Neuronal stem cell (in vitro differentiated cells): ENCODE data around the gene TOP3B.
A peak's percentile ranks its signal among the peaks of the same experiment; 100 is the strongest.

Experiments
- DNase-seq: peaks from one replicate; pipeline ENCODE4 v3.0.0-alpha.2; 2013; ENCODE audit warnings: low spot score
- H2AFZ ChIP-seq: one replicate; pipeline ENCODE4 v1.6.1; 2013; ENCODE audit warnings: mild to moderate bottlenecking, low read length, inconsistent platforms
- H2AK5ac ChIP-seq: 2 replicates; pipeline ENCODE4 v1.6.1; 2013; ENCODE audit warnings: low read depth, mild to moderate bottlenecking, inconsistent platforms, low read length, moderate library complexity, mixed read lengths
- H2BK120ac ChIP-seq: 2 replicates; pipeline ENCODE4 v1.6.1; 2013; ENCODE audit warnings: low read depth, mild to moderate bottlenecking, inconsistent platforms, low read length, moderate library complexity, mixed read lengths
- H2BK12ac ChIP-seq: one replicate; pipeline ENCODE4 v1.6.1; 2013; ENCODE audit warnings: low read length, inconsistent platforms
- H2BK15ac ChIP-seq: 2 replicates; pipeline ENCODE4 v1.6.1; 2013; ENCODE audit warnings: mild to moderate bottlenecking, low read length, inconsistent platforms, mixed read lengths
- H2BK5ac ChIP-seq: one replicate; pipeline ENCODE4 v1.6.1; 2013; ENCODE audit warnings: inconsistent platforms, mild to moderate bottlenecking, low read length, moderate library complexity
- H3K14ac ChIP-seq: one replicate; pipeline ENCODE4 v1.6.1; 2013; ENCODE audit warnings: low read length, inconsistent platforms
- H3K18ac ChIP-seq: 2 replicates; pipeline ENCODE4 v1.6.1; 2013; ENCODE audit warnings: low read length, inconsistent platforms
- H3K23ac ChIP-seq: 2 replicates; pipeline ENCODE4 v1.6.1; 2013; ENCODE audit warnings: low read depth, mild to moderate bottlenecking, mixed read lengths, low read length, inconsistent platforms; ENCODE audit not compliant: poor library complexity
- H3K27ac ChIP-seq: replicated peaks from 3 replicates; pipeline ENCODE4 v1.5.1; 2013; ENCODE audit warnings: low read length, inconsistent platforms
- H3K27me3 ChIP-seq, 3 experiments: 2 replicates each; pipeline ENCODE4 v1.6.1; 2013; ENCODE audit warnings: low read length in 3 of 3, mild to moderate bottlenecking in 2 of 3, inconsistent platforms in 1 of 3, low read depth in 1 of 3, mixed read lengths in 1 of 3, moderate library complexity in 1 of 3; ENCODE audit not compliant: control insufficient read depth in 3 of 3, insufficient read depth in 3 of 3
- H3K36me3 ChIP-seq, 2 donors: replicated peaks in 1 of 2; 2 replicates each; pipeline ENCODE4 v1.6.1; 2013; ENCODE audit warnings: low read length in 2 of 2; ENCODE audit not compliant: control insufficient read depth in 2 of 2, insufficient read depth in 2 of 2
- H3K4ac ChIP-seq: 2 replicates; pipeline ENCODE4 v1.6.1; 2013; ENCODE audit warnings: inconsistent platforms, mild to moderate bottlenecking, low read length, moderate library complexity
- H3K4me1 ChIP-seq, 2 donors: 1 replicate in 1 of 2; 2 replicates in 1 of 2; pipeline ENCODE4 v1.6.1; 2013; ENCODE audit warnings: low read length in 2 of 2, low read depth in 1 of 2; ENCODE audit not compliant: control insufficient read depth in 2 of 2, insufficient read depth in 1 of 2
- H3K4me2 ChIP-seq: one replicate; pipeline ENCODE4 v1.6.1; 2013; ENCODE audit warnings: mild to moderate bottlenecking, low read length, inconsistent platforms; ENCODE audit not compliant: insufficient read depth, poor library complexity, severe bottlenecking
- H3K4me3 ChIP-seq, 2 donors: 2 replicates each; pipeline ENCODE4 v1.5.1; 2013; ENCODE audit warnings: low read length in 2 of 2, mild to moderate bottlenecking in 2 of 2, inconsistent platforms in 1 of 2, moderate library complexity in 1 of 2
- H3K79me1 ChIP-seq: one replicate; pipeline ENCODE4 v1.6.1; 2013; ENCODE audit warnings: low read depth, mild to moderate bottlenecking, inconsistent platforms, low read length, moderate library complexity
- H3K9ac ChIP-seq: one replicate; pipeline ENCODE4 v1.6.1; 2013; ENCODE audit warnings: mild to moderate bottlenecking, low read depth, low read length, inconsistent platforms; ENCODE audit not compliant: poor library complexity
- H3K9me3 ChIP-seq, 2 donors: replicated peaks in 1 of 2; 2 replicates each; pipeline versions ENCODE3 to v1.6.1; 2013; ENCODE audit warnings: low read length in 2 of 2, mild to moderate bottlenecking in 2 of 2, inconsistent platforms in 1 of 2, low read depth in 1 of 2, mixed read lengths in 1 of 2, moderate library complexity in 1 of 2; ENCODE audit not compliant: control insufficient read depth in 2 of 2, insufficient read depth in 1 of 2
- H4K8ac ChIP-seq: one replicate; pipeline ENCODE4 v1.6.1; 2013; ENCODE audit warnings: low read depth, mild to moderate bottlenecking, inconsistent platforms, low read length, moderate library complexity
- H4K91ac ChIP-seq: one replicate; pipeline ENCODE4 v1.6.1; 2013; ENCODE audit warnings: low read length, low read depth, mild to moderate bottlenecking, inconsistent platforms; ENCODE audit not compliant: poor library complexity
- WGBS, 2 donors: extraction: QIAGEN DNeasy Blood & Tissue Kit; methylation state at CpG; one replicate each; pipeline ENCODE4 v1.1.7; 2013; ENCODE audit warnings: missing lambda C conversion rate in 2 of 2, mixed read lengths in 1 of 2; ENCODE audit not compliant: insufficient read length in 2 of 2, insufficient replicate concordance in 1 of 2; ENCODE audit errors: extremely low coverage in 2 of 2; 5-methylcytosine and 5-hydroxymethylcytosine counted together

Gene TOP3B

GRCh38 chr22:21991304-21991596 is 8.7 kb upstream of the TOP3B start:
- no peak overlapping the region for H4K91ac ChIP-seq
- no peaks in the 10 kb centered on the region for H3K4me1 ChIP-seq
- H3K9ac ChIP-seq = peak overlapping the region; percentile 47
- no peak overlapping the region for H3K4me3 ChIP-seq
- peaks cover 0 to 69% (median 14%) of the 10 kb centered on the region in 3 experiments for H3K27me3 ChIP-seq
- H3K18ac ChIP-seq = peak overlapping the region; percentile 7
- peak overlapping the region; percentile 24 for H3K4ac ChIP-seq
- peak overlapping the region; percentile 76 for H3K23ac ChIP-seq
- H2BK12ac ChIP-seq = no peak overlapping the region
- no peak overlapping the region for H2BK120ac ChIP-seq
- DNase-seq = no peak
- no peak overlapping the region for H4K8ac ChIP-seq
- peaks cover 0 to 1% of the 10 kb centered on the region in 2 donors for H3K9me3 ChIP-seq
- H3K4me2 ChIP-seq = no peak overlapping the region
- no peak overlapping the region for H3K27ac ChIP-seq
- H3K36me3 ChIP-seq = no peaks in the 10 kb centered on the region
- peak overlapping the region; percentile 13 for H2AK5ac ChIP-seq
- no CpG with 5 or more reads among the region's 6 CpGs for WGBS, 2 donors
- H3K14ac ChIP-seq = peak overlapping the region; percentile 27
- no peak overlapping the region for H2AFZ ChIP-seq
- H2BK15ac ChIP-seq = peak overlapping the region; percentile 43
- H3K79me1 ChIP-seq = no peaks in the 10 kb centered on the region
- peak overlapping the region; percentile 22 for H2BK5ac ChIP-seq

GRCh38 chr22:21990445-21991303 is 8.1 kb upstream of the TOP3B start:
- Histone ChIP-seq H3K36me3 (no peaks in the 10 kb centered on the region), H3K4me2 (no peak overlapping the region), H3K27me3 (peaks cover 0 to 65% (median 12%) of the 10 kb centered on the region in 3 experiments), H3K9me3 (peaks cover 0 to 1% of the 10 kb centered on the region in 2 donors), H3K4me1 (no peaks in the 10 kb centered on the region), H2BK15ac (peak overlapping the region; percentile 43), H3K23ac (peak overlapping the region; percentile 76), H4K8ac (no peak overlapping the region), H2BK12ac (no peak overlapping the region), H3K4ac (no peak overlapping the region), H2AK5ac (peak overlapping the region; percentile 13), H3K18ac (peak overlapping the region; percentile 7), H3K79me1 (no peaks in the 10 kb centered on the region), H3K14ac (peak overlapping the region; percentile 27), H3K9ac (peak overlapping the region; percentile 47), H2BK5ac (peak overlapping the region; percentile 22), H3K4me3 (no peak overlapping the region), H2BK120ac (no peak overlapping the region), H2AFZ (no peak overlapping the region), H3K27ac (no peak overlapping the region), H4K91ac (no peak overlapping the region)
- no CpG with 5 or more reads among the region's 16 CpGs for WGBS, 2 donors
- DNase-seq = no peak

GRCh38 chr22:21989049-21989448 is 6.5 kb upstream of the TOP3B start:
- Histone ChIP-seq H3K36me3 (no peaks in the 10 kb centered on the region), H3K23ac (peak overlapping the region; percentile 87), H3K9me3 (peaks cover 0 to 1% of the 10 kb centered on the region in 2 donors), H2BK12ac (no peak overlapping the region), H3K4ac (no peak overlapping the region), H3K27me3 (peaks cover 0 to 49% (median 12%) of the 10 kb centered on the region in 3 experiments), H3K4me1 (no peaks in the 10 kb centered on the region), H2BK5ac (no peak overlapping the region), H3K79me1 (no peaks in the 10 kb centered on the region), H4K8ac (no peak overlapping the region), H3K14ac (no peak overlapping the region), H4K91ac (no peak overlapping the region), H3K4me2 (no peak overlapping the region), H2AFZ (no peak overlapping the region), H2BK120ac (no peak overlapping the region), H3K27ac (no peak overlapping the region), H2BK15ac (no peak overlapping the region), H3K4me3 (no peak overlapping the region), H2AK5ac (peak overlapping the region; percentile 41), H3K9ac (peak overlapping the region; percentile 80), H3K18ac (no peak overlapping the region)
- WGBS, 2 donors = no CpG with 5 or more reads among the region's 6 CpGs
- DNase-seq = no peak

GRCh38 chr22:21985214-21985613 is 2.6 kb upstream of the TOP3B start:
- H3K9ac ChIP-seq = no peak overlapping the region
- no peak overlapping the region for H2BK15ac ChIP-seq
- H3K23ac ChIP-seq = no peak overlapping the region
- H3K9me3 ChIP-seq = peaks cover 0 to 1% of the 10 kb centered on the region in 2 donors
- WGBS, 2 donors = no CpG with 5 or more reads among the region's 5 CpGs
- no peak overlapping the region for H3K27ac ChIP-seq
- H2AFZ ChIP-seq = peak overlapping the region; percentile 94
- H4K8ac ChIP-seq = no peak overlapping the region
- H3K4ac ChIP-seq = no peak overlapping the region
- no peak overlapping the region for H3K4me2 ChIP-seq
- no peak overlapping the region for H3K18ac ChIP-seq
- H4K91ac ChIP-seq = no peak overlapping the region
- H2BK120ac ChIP-seq = no peak overlapping the region
- DNase-seq = no peak
- peaks cover 0 to 23% (median 5%) of the 10 kb centered on the region in 3 experiments for H3K27me3 ChIP-seq
- H2AK5ac ChIP-seq = no peak overlapping the region
- no peak overlapping the region for H2BK12ac ChIP-seq
- no peak overlapping the region for H3K14ac ChIP-seq
- peaks cover 4 to 6% of the 10 kb centered on the region in 2 donors for H3K4me1 ChIP-seq
- H3K36me3 ChIP-seq = peaks cover 2 to 11% of the 10 kb centered on the region in 2 donors
- H2BK5ac ChIP-seq = no peak overlapping the region
- peaks cover 6% of the 10 kb centered on the region for H3K79me1 ChIP-seq
- no peak overlapping the region for H3K4me3 ChIP-seq
